GM12891 (cell line): ENCODE data around the gene DUSP15.

Experiments used
- POLR2A ChIP-seq: IDR thresholded peaks from 2 replicates; pipeline ENCODE4 v1.6.1; 2011; ENCODE audit warnings: low read depth, low read length, control low read depth
- POLR2AphosphoS5 ChIP-seq: IDR thresholded peaks from 2 replicates; pipeline ENCODE4 v1.6.1; 2011; ENCODE audit warnings: low read depth, low read length, control low read depth
- POU2F2 ChIP-seq: IDR thresholded peaks from 2 replicates; pipeline ENCODE4 v1.6.1; 2011; ENCODE audit warnings: low read depth, mild to moderate bottlenecking, control low read depth, low read length, moderate library complexity

- no peak for TF ChIP-seq POLR2A
- TF ChIP-seq POLR2AphosphoS5 = no peak
- no peak for TF ChIP-seq POU2F2
These were observed 22.0 kb downstream of the DUSP15 start for GRCh38 chr20:31848088-31848999.
